Activated CD4-positive, alpha-beta T cell treated with anti-CD3 and anti-CD28 coated beads for 36 hours (primary cell): ENCODE measurements around the gene GALC. TPM values are rescaled to one million over a fixed set of nuclear protein-coding genes. Genes with fewer than 3 reads are reported as not detected.

Source experiments
- ATAC-seq: fragments of 200-7000 bp; cut with Tn5 transposase; one replicate; pipeline ENCODE4 v1.10.0; 2021; ENCODE audit warnings: mild to moderate bottlenecking, moderate library complexity
- CTCF ChIA-PET: fragments of 350-600 bp; sonication (Branson Sonifier 250); formaldehyde crosslinking; loops from one replicate; lab custom pipeline; 2021; ENCODE audit warnings: antibody characterized with exemption; lab: Charles Lee
- POLR2A ChIA-PET: fragments of 350-600 bp; sonication (Branson Sonifier 250); formaldehyde crosslinking; loops from one replicate; lab custom pipeline; 2021; ENCODE audit warnings: antibody characterized with exemption, inconsistent platforms; lab: Charles Lee
- DNase-seq: peaks from one replicate; pipeline ENCODE4 v3.0.0-alpha.2; 2020
- H3K27ac Mint-ChIP-seq: one replicate; pipeline ENCODE4 v1.8.0; 2021; ENCODE audit warnings: mixed read lengths
- H3K27me3 Mint-ChIP-seq: one replicate; pipeline ENCODE4 v1.8.0; 2021; ENCODE audit warnings: mixed read lengths
- H3K36me3 Mint-ChIP-seq: one replicate; pipeline ENCODE4 v1.8.0; 2021; ENCODE audit warnings: low read depth, mixed read lengths
- H3K4me1 Mint-ChIP-seq: one replicate; pipeline ENCODE4 v1.8.0; 2021; ENCODE audit warnings: mixed read lengths
- H3K4me3 Mint-ChIP-seq: one replicate; pipeline ENCODE4 v1.8.0; 2021; ENCODE audit warnings: mild to moderate bottlenecking, moderate library complexity, mixed read lengths
- H3K9me3 Mint-ChIP-seq: one replicate; pipeline ENCODE4 v1.8.0; 2021; ENCODE audit warnings: low read depth, mixed read lengths
- intact Hi-C, 2 experiments: fragments of 100-400 bp; cut with DNase I in 1 of 2; cut with micrococcal nuclease in 1 of 2; formaldehyde crosslinking; loops; one replicate each; pipeline versions ENCODE4 v1.14.2 to v1.15.1; 2022 to 2024; cut with DNase I, micrococcal nuclease
- total RNA-seq, 2 experiments: library from RNA; stranded (reverse); gene quantifications; one replicate each; pipeline ENCODE4 v1.2.3, GENCODE V29; 2021

Gene GALC
- total RNA-seq, 2 experiments from 2014 or later = 10.3 to 10.8 TPM

DNA sequence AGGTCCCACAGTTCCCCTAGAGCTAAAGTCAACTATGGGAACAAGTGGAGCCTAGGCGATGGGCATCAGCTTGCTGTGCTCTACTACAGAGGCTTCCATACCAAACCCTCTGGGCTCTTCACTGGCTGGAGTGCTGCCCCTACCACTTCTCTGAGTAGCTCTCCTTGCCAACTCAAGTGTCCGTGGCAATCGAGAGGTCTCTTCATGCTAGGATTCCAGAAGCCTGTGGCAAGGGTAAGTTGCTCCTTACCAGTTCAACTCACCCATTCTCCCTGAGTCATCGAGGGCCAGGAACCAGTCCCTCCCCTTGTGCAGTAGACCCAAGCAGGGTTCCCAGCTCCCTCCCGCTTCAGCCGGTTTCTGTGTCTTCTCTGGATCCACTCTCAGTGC lies 76.1 kb downstream of the GALC start:
- ChIA-PET CTCF (interaction anchor here (0.8 kb wide), 1 partner anchor 697 kb away, joined by 3 read pairs; no protein-coding TSS in a partner anchor), POLR2A (no interaction called here)
- DNase-seq (no peak), ATAC-seq (no peak)
- Mint-ChIP-seq H3K9me3 (peaks cover 18% of the 10 kb centered on the region), H3K36me3 (no peaks in the 10 kb centered on the region), H3K4me3 (no peak overlapping the region), H3K27ac (no peak overlapping the region), H3K4me1 (no peaks in the 10 kb centered on the region), H3K27me3 (peaks cover 23% of the 10 kb centered on the region)
- intact Hi-C loops = no loop called here

DNA sequence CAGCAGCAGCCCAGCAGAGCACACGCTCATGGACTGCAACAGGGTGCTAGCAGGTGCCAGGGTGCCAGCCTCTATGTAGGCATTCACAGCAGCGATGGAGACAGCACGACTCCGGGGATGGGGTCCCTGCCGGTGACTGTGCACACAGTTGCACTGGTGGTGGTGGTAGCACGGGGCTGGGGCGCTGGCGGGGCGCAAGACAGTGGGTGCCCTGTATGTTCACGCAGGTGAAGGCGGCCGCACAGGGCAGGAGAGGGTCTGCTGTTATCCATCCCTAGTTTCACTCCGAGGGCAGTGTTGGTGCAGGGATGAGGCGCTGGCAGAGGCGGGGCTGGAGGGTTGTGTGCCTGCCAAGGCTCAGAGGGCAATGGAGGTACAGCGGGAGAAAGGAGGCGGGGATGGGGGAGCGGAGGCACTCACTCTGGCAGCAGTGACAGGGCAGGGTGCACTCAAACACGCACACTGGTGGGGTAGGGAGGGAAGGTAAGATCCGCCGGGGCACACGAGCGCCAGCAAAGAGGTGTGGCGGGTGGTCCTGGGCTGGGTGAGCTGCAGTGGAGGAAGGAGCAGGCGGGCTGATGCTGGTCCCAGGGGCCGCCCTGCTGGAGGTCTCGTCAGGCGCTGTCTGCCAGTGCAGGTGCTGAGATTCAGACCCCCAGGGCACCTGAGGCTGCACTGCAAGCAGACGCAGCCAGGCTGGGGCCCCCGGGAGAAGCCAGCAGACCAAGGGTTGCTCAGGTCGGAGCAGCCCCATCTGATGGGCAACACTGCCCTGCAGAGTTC lies 76.7 kb downstream of the GALC start:
- no peak overlapping the region for H3K4me3 Mint-ChIP-seq
- peaks cover 23% of the 10 kb centered on the region for H3K27me3 Mint-ChIP-seq
- ATAC-seq (no peak), DNase-seq (no peak)
- ChIA-PET CTCF (interaction anchor here (0.8 kb wide), 1 partner anchor 698 kb away, joined by 3 read pairs; no protein-coding TSS in a partner anchor), POLR2A (no interaction called here)
- peaks cover 20% of the 10 kb centered on the region for H3K9me3 Mint-ChIP-seq
- H3K4me1 Mint-ChIP-seq = no peaks in the 10 kb centered on the region
- H3K27ac Mint-ChIP-seq = no peak overlapping the region
- intact Hi-C loops = no loop called here
- H3K36me3 Mint-ChIP-seq = no peaks in the 10 kb centered on the region

DNA sequence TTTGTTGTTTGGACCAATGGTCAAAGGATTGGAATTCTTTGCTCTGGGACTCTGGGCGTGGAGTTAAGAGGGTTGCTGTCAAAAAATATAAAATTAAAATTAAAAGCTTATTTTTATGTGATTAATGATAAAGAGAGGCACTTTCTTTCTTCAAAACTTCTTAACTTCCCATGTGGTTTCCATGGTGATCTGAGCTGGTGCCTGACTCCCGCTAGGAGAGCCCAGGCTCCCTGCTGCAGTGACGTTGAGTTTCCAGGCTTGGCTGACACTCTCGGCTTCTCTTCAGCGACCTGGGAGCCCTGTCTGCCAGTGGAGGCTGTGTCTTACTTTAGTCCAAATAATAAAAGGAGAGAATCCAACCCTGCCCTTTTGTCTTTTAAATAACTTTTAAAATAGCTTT lies 84.4 kb downstream of the GALC start:
- CTCF ChIA-PET = no interaction called here
- no peaks in the 10 kb centered on the region for H3K36me3 Mint-ChIP-seq
- no peak for ATAC-seq

DNA sequence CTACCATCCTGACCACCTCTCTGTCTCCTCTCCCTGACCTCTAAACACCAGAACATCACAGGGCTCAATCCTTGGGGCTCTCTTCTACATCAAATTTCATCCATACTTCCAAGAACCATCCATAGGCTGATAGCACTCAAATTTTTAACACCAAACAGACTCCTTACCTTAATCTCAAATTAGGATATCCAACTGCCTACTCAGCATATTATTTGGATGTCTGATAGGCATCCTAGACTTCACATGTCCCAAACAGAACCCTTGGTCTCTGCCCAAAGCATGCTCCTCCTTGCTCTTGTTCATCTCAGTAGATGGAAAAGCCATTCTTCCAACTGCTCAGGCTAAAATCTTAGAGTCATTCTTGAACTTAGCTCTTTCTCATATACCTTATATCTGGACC lies 91.3 kb downstream of the GALC start:
- H3K9me3 Mint-ChIP-seq = no peaks in the 10 kb centered on the region
- no peaks in the 10 kb centered on the region for H3K36me3 Mint-ChIP-seq
- no peak overlapping the region for H3K27ac Mint-ChIP-seq
- peaks cover 12% of the 10 kb centered on the region for H3K27me3 Mint-ChIP-seq
- ATAC-seq (no peak), DNase-seq (no peak)
- intact Hi-C loops = no loop called here
- POLR2A ChIA-PET = no interaction called here
- CTCF ChIA-PET = interaction anchor here (0.6 to 0.7 kb wide), 2 partner anchors 25 to 1998 kb away, joined by 3 to 4 read pairs; no protein-coding TSS in a partner anchor
- no peaks in the 10 kb centered on the region for H3K4me1 Mint-ChIP-seq
- no peak overlapping the region for H3K4me3 Mint-ChIP-seq

More for the DNA sequence above, 84.4 kb downstream of the GALC start:
- Mint-ChIP-seq H3K4me3 (no peak overlapping the region), H3K9me3 (peaks cover 16% of the 10 kb centered on the region), H3K27me3 (peaks cover 10% of the 10 kb centered on the region), H3K27ac (no peak overlapping the region), H3K4me1 (no peaks in the 10 kb centered on the region)
- no peak for DNase-seq
- POLR2A ChIA-PET = no interaction called here
- intact Hi-C loops = no loop called here

DNA sequence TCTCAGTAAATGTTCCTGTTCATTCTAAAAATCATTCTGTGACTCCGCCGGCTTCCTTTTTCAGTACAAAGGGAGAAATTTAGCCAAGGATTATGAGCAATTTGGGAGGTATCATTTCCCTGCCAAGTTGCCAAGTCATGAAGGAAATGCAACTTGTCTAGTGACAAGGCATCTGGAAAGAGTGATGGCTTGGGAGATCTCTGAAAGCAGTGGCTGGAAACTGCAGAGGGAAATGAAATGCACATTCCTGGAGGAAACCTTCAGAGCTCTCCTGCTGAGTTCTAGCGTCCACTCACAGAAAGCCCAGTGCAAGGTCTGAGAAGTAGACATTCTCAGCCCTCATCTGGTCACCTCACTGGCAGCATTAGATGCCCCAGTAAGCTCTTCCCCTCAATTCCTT lies 91.7 kb downstream of the GALC start:
- DNase-seq (no peak), ATAC-seq (no peak)
- H3K27me3 Mint-ChIP-seq = peaks cover 16% of the 10 kb centered on the region
- H3K27ac Mint-ChIP-seq = no peak overlapping the region
- no peaks in the 10 kb centered on the region for H3K4me1 Mint-ChIP-seq
- no peak overlapping the region for H3K4me3 Mint-ChIP-seq
- H3K9me3 Mint-ChIP-seq = no peaks in the 10 kb centered on the region
- intact Hi-C loops = no loop called here
- ChIA-PET POLR2A (no interaction called here), CTCF (interaction anchor here (0.6 to 6.8 kb wide), 3 partner anchors 25 to 1998 kb away, joined by 3 to 68 read pairs (median 4); no protein-coding TSS in a partner anchor)
- no peaks in the 10 kb centered on the region for H3K36me3 Mint-ChIP-seq

DNA sequence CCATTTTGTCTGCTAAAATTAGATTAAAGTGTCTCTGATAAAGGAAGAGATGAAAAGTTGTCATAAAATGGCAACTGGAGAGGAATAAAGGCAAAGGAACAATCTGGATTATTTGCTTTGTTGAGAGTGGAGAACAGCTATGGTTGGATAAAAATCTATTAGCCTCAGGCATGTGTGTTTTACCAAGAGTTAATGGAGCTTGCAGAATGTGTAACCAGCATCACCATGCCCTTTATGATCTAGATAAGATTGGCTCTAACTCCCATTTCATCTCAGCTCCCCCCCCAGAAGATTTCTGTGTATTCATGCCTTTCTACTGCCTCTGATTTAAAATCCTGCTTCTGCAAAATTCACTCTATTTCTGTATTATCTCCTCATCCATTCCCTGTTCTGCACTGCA lies 93.8 kb downstream of the GALC start:
- POLR2A ChIA-PET = no interaction called here
- DNase-seq (no peak), ATAC-seq (no peak)
- H3K27me3 Mint-ChIP-seq = peaks cover 16% of the 10 kb centered on the region
- no peak overlapping the region for H3K27ac Mint-ChIP-seq
- intact Hi-C loops = loop anchor here in 1 of 2 experiments (10.0 kb wide), 1 partner anchor 284 kb away; no protein-coding TSS in a partner anchor
- H3K9me3 Mint-ChIP-seq = no peaks in the 10 kb centered on the region
- no peak overlapping the region for H3K4me3 Mint-ChIP-seq
- CTCF ChIA-PET = interaction anchor here (0.6 to 6.8 kb wide), 6 partner anchors 31 to 160 kb away, joined by 3 to 68 read pairs (median 3); no protein-coding TSS in a partner anchor
- no peaks in the 10 kb centered on the region for H3K4me1 Mint-ChIP-seq
- H3K36me3 Mint-ChIP-seq = no peaks in the 10 kb centered on the region

DNA sequence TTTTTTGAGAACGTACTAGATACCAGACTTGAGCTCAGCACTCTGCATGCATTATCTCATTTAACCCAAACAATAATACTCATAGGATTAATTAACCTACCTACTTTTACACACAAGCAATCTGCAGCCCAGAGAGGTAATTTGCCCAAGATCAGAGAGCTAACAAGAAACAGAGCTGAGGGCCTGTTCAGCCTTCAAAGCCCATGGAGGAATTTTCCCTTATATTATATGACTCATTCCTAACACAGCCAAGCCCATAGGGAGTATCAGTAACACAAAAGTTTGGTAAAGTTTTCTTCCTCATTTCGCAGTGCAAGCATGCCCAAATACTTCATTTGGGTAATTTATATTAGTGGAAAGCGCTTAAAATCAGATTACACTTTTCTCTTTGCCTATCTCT lies 94.7 kb downstream of the GALC start:
- Mint-ChIP-seq H3K27me3 (peaks cover 12% of the 10 kb centered on the region), H3K4me3 (no peak overlapping the region), H3K9me3 (no peaks in the 10 kb centered on the region), H3K27ac (no peak overlapping the region), H3K4me1 (no peaks in the 10 kb centered on the region), H3K36me3 (no peaks in the 10 kb centered on the region)
- DNase-seq (no peak), ATAC-seq (no peak)
- ChIA-PET POLR2A (no interaction called here), CTCF (interaction anchor here (1.1 to 6.8 kb wide), 5 partner anchors 9 to 152 kb away, joined by 3 to 68 read pairs (median 4); no protein-coding TSS in a partner anchor)
- intact Hi-C loops = loop anchor here in 1 of 2 experiments (10.0 kb wide), 1 partner anchor 284 kb away; no protein-coding TSS in a partner anchor

DNA sequence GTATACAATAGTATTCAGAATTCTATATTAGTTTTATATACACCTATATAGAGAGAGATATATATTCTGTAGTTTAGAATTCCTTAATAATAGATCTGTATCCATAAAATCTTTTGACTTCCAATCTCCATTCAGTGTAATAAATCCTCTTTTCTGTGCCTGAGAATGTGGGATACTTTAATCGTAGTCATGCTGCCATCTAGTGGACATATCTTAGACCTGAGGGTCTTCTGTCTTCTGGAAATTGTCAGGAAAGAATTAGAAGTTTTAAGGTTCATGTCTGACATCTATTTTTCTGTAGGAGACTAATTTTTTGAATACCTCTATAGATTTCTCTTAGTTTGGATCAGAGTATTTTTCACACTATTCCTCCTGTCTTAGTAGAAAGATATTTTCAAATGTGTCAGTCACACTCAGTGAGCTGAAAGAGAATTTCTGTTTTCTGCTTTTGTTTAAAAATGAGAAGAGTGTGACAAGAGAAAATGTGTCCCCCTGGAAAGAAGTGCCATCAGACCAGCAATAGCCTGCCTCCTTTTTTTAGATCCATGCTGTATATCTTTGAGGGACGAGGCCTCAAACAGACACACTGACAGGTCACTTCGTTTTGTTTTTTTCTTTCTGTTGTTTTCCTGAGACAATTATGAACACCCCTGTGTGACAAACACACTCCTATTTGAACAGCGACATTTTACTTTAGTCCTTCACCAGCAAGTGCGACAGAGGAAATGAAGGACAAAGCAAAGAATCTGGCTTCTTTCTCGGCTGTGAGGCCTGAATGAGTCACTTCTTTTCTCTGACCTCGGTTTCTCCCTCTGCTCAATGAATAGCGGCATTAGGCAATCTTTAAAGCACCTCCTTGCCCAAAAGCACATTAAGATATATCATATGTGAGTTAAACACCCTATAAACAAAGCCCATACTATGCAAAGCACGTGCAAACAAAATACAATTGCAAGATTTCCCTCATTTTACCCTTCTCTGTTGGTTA lies 96.3 kb downstream of the GALC start:
- no peak overlapping the region for H3K27ac Mint-ChIP-seq
- ATAC-seq = no peak
- CTCF ChIA-PET = interaction anchor here (0.6 to 6.8 kb wide), 8 partner anchors 10 to 523 kb away, joined by 3 to 68 read pairs (median 4); no protein-coding TSS in a partner anchor

DNA sequence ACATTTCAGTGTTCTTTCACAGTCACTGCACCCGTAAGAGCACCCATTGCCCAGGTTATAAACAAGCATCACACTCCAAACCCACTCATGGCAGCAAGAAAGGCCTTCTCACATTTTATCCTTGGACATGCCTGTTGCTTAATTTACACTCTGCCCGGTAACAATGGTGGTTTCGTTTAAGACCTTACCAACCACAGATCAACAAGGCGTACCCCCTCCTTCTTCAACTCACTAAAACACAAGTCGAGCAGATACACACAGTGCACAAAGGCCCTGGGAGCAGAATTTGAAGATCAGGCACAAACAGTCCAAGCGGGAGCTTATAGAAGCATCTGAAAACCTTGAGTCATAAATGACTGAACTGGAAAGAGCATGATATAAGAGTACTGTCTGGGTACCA lies 98.1 kb downstream of the GALC start:
- Mint-ChIP-seq H3K27me3 (peaks cover 12% of the 10 kb centered on the region), H3K27ac (no peak overlapping the region), H3K36me3 (no peaks in the 10 kb centered on the region), H3K9me3 (no peaks in the 10 kb centered on the region), H3K4me3 (no peak overlapping the region), H3K4me1 (no peaks in the 10 kb centered on the region)
- intact Hi-C loops = loop anchor here in 1 of 2 experiments (10.0 kb wide), 1 partner anchor 280 kb away; no protein-coding TSS in a partner anchor
- ChIA-PET POLR2A (no interaction called here), CTCF (interaction anchor here (0.9 to 6.8 kb wide), 3 partner anchors 11 to 156 kb away, joined by 3 to 68 read pairs (median 4); no protein-coding TSS in a partner anchor)
- ATAC-seq = no peak
- no peak for DNase-seq

More for the DNA sequence above, 96.3 kb downstream of the GALC start:
- POLR2A ChIA-PET = no interaction called here
- H3K27me3 Mint-ChIP-seq = peaks cover 12% of the 10 kb centered on the region
- no peak for DNase-seq
- H3K9me3 Mint-ChIP-seq = no peaks in the 10 kb centered on the region
- intact Hi-C loops = loop anchor here (1.0 to 10.0 kb wide), 4 partner anchors 91 to 282 kb away; no protein-coding TSS in a partner anchor
- no peak overlapping the region for H3K4me3 Mint-ChIP-seq
- H3K36me3 Mint-ChIP-seq = no peaks in the 10 kb centered on the region
- H3K4me1 Mint-ChIP-seq = no peaks in the 10 kb centered on the region

DNA sequence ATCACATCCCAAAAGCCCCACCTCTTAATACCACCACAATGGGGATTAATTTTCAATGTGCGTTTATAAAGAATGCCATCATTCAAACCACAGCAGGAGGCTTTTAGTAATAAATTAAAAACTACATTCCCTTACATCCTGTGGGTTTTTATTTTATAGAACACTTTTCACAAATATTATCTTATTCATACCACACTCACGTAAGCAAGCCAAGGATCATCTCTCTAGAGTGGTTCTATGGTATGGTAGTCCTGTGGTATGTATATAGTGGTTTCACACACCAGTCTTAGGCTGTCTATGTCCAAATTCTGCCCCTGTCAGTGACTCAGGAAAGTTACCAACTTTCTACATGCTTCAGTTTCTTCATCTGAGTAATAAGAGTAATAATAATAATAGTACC lies 100.2 kb downstream of the GALC start:
- POLR2A ChIA-PET = no interaction called here
- DNase-seq = no peak
- H3K36me3 Mint-ChIP-seq = no peaks in the 10 kb centered on the region
- no peak overlapping the region for H3K27ac Mint-ChIP-seq
- H3K4me1 Mint-ChIP-seq = no peaks in the 10 kb centered on the region
- CTCF ChIA-PET = no interaction called here
- intact Hi-C loops = loop anchor here in 1 of 2 experiments (10.0 kb wide), 1 partner anchor 278 kb away; no protein-coding TSS in a partner anchor
- ATAC-seq = no peak
- H3K9me3 Mint-ChIP-seq = no peaks in the 10 kb centered on the region
- no peak overlapping the region for H3K4me3 Mint-ChIP-seq
- H3K27me3 Mint-ChIP-seq = peaks cover 8% of the 10 kb centered on the region
